Hepatocyte (in vitro differentiated cells): ENCODE results near the gene KCNE4.

Experiments used
- EZH2 ChIP-seq: fragments of 200-600 bp; sonication (generic); IDR thresholded peaks from 2 replicates; pipeline ENCODE4 v1.6.1; 2016; ENCODE audit warnings: antibody characterized with exemption, mild to moderate bottlenecking, borderline replicate concordance
- TF ChIP-seq, protein P1 (sequence below): fragments of 200-600 bp; sonication (generic); IDR thresholded peaks from 2 replicates; pipeline ENCODE4 v1.5.1; 2016; ENCODE audit warnings: antibody characterized with exemption, mild to moderate bottlenecking; ENCODE audit not compliant: poor library complexity

DNA sequence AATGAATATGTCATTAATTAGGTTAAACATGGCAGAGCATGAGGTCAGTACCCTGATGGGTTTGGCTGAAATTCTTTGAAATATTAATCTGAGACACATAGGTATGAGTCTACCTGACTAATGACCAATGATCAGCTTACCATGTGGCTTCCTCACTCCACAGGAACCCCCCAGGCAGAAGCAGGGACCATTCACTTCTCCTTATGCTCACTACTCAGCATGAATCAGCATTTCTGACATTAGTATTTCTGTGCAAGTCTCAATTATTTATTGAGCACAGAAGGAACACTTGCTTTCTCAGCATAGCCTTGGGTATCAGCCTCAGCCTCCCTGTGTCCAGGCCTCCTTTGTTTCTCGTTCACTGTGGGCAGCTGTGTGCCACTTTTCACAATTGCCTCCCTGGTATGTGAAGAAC, 9.3 kb upstream of the KCNE4 start:
- TF ChIP-seq EZH2: no peak
- TF ChIP-seq, protein P1, sequence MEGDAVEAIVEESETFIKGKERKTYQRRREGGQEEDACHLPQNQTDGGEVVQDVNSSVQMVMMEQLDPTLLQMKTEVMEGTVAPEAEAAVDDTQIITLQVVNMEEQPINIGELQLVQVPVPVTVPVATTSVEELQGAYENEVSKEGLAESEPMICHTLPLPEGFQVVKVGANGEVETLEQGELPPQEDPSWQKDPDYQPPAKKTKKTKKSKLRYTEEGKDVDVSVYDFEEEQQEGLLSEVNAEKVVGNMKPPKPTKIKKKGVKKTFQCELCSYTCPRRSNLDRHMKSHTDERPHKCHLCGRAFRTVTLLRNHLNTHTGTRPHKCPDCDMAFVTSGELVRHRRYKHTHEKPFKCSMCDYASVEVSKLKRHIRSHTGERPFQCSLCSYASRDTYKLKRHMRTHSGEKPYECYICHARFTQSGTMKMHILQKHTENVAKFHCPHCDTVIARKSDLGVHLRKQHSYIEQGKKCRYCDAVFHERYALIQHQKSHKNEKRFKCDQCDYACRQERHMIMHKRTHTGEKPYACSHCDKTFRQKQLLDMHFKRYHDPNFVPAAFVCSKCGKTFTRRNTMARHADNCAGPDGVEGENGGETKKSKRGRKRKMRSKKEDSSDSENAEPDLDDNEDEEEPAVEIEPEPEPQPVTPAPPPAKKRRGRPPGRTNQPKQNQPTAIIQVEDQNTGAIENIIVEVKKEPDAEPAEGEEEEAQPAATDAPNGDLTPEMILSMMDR: no peak
